ENCODE results near the gene TEDC2.

TEDC2 gene

DNA sequence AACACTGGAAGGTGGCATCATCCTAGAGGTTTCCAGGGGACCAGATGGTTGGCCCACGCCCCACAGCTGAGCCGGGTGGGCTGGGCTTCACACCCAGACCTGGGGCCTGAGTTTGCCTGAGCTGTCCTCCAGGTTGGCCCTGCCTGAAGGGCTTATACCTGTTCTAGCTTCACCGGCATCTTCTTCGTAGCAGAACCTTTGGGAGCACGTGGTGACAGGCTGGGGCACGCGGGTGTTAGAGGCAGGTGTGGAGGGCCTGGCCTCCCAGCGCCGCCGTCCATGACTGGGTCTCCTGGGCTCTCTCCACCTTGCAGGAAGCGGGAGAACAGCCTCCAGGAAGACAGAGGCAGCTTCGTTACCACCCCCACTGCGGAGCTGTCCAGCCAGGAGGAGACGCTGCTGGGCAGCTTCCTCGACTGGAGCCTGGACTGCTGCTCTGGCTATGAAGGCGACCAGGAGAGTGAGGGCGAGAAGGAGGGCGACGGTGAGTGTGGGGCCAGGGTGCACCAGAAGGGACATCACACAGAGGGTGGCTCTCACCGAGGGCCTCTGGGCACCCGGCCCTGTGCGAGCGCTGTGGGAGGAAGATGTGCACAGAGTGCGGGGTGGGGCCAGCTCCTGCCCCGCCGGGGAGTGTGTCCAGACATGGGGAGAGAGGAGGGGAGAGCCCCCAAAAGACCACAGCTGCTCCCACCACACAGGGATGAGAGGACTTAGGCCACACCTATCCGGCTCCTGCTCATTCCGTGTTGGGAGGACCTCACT, 4.6 kb upstream of the TEDC2 start:
- peaks cover 72% of the 10 kb centered on the region for H3K36me3 ChIP-seq
- no peak for DNase-seq
- TF ChIP-seq, protein P1, sequence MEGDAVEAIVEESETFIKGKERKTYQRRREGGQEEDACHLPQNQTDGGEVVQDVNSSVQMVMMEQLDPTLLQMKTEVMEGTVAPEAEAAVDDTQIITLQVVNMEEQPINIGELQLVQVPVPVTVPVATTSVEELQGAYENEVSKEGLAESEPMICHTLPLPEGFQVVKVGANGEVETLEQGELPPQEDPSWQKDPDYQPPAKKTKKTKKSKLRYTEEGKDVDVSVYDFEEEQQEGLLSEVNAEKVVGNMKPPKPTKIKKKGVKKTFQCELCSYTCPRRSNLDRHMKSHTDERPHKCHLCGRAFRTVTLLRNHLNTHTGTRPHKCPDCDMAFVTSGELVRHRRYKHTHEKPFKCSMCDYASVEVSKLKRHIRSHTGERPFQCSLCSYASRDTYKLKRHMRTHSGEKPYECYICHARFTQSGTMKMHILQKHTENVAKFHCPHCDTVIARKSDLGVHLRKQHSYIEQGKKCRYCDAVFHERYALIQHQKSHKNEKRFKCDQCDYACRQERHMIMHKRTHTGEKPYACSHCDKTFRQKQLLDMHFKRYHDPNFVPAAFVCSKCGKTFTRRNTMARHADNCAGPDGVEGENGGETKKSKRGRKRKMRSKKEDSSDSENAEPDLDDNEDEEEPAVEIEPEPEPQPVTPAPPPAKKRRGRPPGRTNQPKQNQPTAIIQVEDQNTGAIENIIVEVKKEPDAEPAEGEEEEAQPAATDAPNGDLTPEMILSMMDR (IDR thresholded peaks at IDR 0.05; ENCODE audit: low read depth, low read length) = no peak
- H3K4me3 ChIP-seq (ENCODE audit: low read depth, low read length) = no peak overlapping the region
- no peak overlapping the region for H3K27ac ChIP-seq
- H3K9me3 ChIP-seq (ENCODE audit: severe bottlenecking) = no peaks in the 10 kb centered on the region
- no peaks in the 10 kb centered on the region for H3K27me3 ChIP-seq (ENCODE audit: insufficient read depth, low read depth, severe bottlenecking)

DNA sequence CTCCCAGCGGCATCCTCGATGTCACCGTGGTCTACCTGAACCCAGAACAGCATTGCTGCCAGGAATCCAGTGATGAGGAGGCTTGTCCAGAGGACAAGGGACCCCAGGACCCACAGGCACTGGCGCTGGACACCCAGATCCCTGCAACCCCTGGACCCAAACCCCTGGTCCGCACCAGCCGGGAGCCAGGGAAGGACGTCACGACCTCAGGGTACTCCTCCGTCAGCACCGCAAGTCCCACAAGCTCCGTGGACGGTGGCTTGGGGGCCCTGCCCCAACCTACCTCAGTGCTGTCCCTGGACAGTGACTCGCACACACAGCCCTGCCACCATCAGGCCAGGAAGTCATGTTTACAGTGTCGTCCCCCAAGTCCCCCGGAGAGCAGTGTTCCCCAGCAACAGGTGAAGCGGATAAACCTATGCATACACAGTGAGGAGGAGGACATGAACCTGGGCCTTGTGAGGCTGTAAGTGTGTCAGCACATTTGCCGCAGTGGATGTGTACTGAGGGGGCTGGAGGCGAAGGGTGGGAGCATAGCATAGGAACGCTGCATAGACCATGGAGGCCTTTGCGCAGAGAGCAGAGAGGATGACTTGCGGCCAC, 3.3 kb upstream of the TEDC2 start:
- Histone ChIP-seq H3K27me3 (ENCODE audit: insufficient read depth, low read depth, severe bottlenecking) (no peaks in the 10 kb centered on the region), H3K4me3 (ENCODE audit: low read depth, low read length) (no peak overlapping the region), H3K36me3 (peaks cover 73% of the 10 kb centered on the region), H3K27ac (no peak overlapping the region; the same call in 1 of the 2 replicates), H3K9me3 (ENCODE audit: severe bottlenecking) (no peaks in the 10 kb centered on the region)
- no peak for DNase-seq
- TF ChIP-seq, protein P1 (IDR thresholded peaks at IDR 0.05; ENCODE audit: low read depth, low read length) = no peak

DNA sequence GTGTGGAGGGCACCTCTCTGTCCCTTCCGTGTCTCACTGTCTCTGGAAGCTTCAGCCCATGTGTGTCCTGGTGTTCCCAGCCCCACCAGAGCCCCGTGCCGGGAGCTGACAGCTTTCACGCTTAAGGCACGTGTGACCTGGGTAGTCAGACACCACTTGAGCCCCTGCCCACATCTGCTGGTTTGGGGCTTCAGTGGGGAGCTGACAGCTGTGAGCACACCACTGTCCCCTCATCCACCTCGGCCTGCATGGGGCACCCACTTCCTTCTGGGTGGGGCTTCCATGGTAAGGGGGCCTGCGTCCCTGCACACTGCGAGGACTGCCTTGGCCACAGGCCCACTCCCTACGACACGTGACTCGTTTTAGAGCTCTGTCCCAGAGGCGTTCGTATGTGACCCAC, 2.6 kb upstream of the TEDC2 start:
- H3K36me3 ChIP-seq = peaks cover 73% of the 10 kb centered on the region
- DNase-seq = no peak
- TF ChIP-seq, protein P1 (IDR thresholded peaks at IDR 0.05; ENCODE audit: low read depth, low read length) = no peak
- peak overlapping the region; percentile 6; the same call in 1 of the 2 replicates for H3K27ac ChIP-seq
- H3K9me3 ChIP-seq (ENCODE audit: severe bottlenecking) = no peaks in the 10 kb centered on the region
- no peaks in the 10 kb centered on the region for H3K27me3 ChIP-seq (ENCODE audit: insufficient read depth, low read depth, severe bottlenecking)
- H3K4me3 ChIP-seq (ENCODE audit: low read depth, low read length) = no peak overlapping the region

DNA sequence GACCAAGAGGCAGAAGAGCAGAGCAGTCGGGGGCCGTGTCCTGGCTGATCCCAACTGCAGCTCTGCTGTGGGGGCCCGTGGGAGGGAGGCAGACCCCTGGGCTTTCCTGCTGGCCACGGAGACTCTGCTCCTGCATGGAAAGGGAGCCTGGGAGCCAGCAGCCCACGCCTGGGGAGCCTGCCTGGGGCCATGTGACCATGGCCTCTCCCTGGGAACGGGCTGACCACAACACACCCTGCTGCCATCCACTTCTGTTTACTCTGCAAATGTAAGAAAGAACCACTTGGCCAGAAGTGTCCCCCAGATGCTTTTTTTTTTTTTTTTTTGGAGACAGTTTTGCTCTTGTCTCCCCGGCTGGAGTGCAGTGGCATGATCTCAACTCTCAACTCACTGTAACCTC, 2.0 kb upstream of the TEDC2 start:
- Histone ChIP-seq H3K27ac (no peak overlapping the region; the same call in 1 of the 2 replicates), H3K9me3 (ENCODE audit: severe bottlenecking) (no peaks in the 10 kb centered on the region), H3K27me3 (ENCODE audit: insufficient read depth, low read depth, severe bottlenecking) (no peaks in the 10 kb centered on the region), H3K36me3 (peaks cover 73% of the 10 kb centered on the region), H3K4me3 (ENCODE audit: low read depth, low read length) (no peak overlapping the region)
- TF ChIP-seq, protein P1 (IDR thresholded peaks at IDR 0.05; ENCODE audit: low read depth, low read length) = no peak
- DNase-seq = no peak

DNA sequence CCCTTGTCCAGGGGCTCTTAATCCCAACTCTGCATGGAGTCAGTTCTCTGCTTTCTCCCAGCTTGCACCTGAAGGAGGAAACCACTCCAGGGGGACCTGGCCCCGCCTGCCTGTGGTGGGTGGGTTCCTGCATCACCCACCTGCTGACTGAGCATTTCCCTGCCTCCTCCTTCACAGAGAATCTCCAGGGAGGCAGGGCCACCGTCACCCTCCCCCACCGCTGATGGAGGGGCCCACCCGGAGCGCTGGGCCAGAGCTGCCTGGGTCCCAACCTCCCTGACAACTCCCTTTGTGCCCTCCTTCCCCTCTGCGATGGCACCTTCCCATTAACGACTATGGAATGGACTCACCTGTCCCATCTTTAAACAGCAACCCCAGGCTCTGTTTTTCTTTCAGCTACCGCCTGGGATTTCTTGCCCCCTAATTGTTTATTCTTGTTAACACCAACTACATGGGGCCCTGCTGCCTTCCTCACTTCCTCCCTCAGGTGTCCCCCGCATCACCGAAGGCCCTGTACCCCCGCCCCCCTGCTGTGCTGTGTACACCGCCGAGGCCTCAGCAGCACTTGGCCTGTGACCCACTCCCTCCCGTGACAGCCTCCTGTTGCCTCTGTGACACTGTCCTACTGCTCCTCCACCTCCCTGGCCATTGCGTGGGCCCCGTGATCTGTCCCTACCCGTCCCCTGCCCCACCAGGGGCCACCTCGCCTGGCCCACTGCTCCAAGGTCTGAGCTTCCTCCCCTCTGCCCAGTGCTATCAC, 842 bp upstream of the TEDC2 start:
- DNase-seq = peak; percentile 35
- Histone ChIP-seq H3K36me3 (peaks cover 71% of the 10 kb centered on the region), H3K9me3 (ENCODE audit: severe bottlenecking) (no peaks in the 10 kb centered on the region), H3K4me3 (ENCODE audit: low read depth, low read length) (peak overlapping the region; percentile 65), H3K27me3 (ENCODE audit: insufficient read depth, low read depth, severe bottlenecking) (no peaks in the 10 kb centered on the region), H3K27ac (peak overlapping the region; percentile 91)
- TF ChIP-seq, protein P1 (IDR thresholded peaks at IDR 0.05; ENCODE audit: low read depth, low read length) = no peak

Data from WERI-Rb-1 (cell line).